ENCODE data around the gene BMF. TPM values are rescaled to one million over a fixed set of nuclear protein-coding genes. Genes with fewer than 3 reads are reported as not detected.

Gene BMF
- total RNA-seq, 1 experiment from 2014 or later = 13.2 TPM

GRCh38 chr15:40064231-40064894 lies 44.3 kb downstream of the BMF start:
- no peak overlapping the region for H3K27ac Mint-ChIP-seq
- Histone ChIP-seq H3K23me2 (ENCODE audit: insufficient read length, low read depth, low read length, poor library complexity, severe bottlenecking) (no peaks in the 10 kb centered on the region), H3K79me2 (ENCODE audit: insufficient read depth, low read length) (no peaks in the 10 kb centered on the region), H3K79me1 (ENCODE audit: insufficient read depth, low read depth, low read length, poor library complexity, severe bottlenecking) (no peaks in the 10 kb centered on the region), H3K56ac (ENCODE audit: insufficient read length, low read depth, low read length) (no peak overlapping the region), H2AFZ (ENCODE audit: low read length) (no peak overlapping the region), H3K27me3 (ENCODE audit: insufficient read depth, low read length) (no peaks in the 10 kb centered on the region), H4K20me1 (ENCODE audit: control insufficient read depth, insufficient read depth, insufficient read length) (no peaks in the 10 kb centered on the region), H3K27ac (ENCODE audit: insufficient read length, low read depth, low read length) (no peak overlapping the region), H3K4me2 (ENCODE audit: insufficient read depth, insufficient read length, low read length) (no peak overlapping the region), H3T11ph (ENCODE audit: low read length) (no peak overlapping the region), H3K23ac (ENCODE audit: insufficient read length, low read depth, low read length) (no peak overlapping the region), H2BK20ac (ENCODE audit: low read depth, low read length, poor library complexity, severe bottlenecking) (no peak overlapping the region), H2BK5ac (ENCODE audit: insufficient read length, low read length) (no peak overlapping the region), H2BK15ac (ENCODE audit: low read depth, low read length) (no peak overlapping the region), H2AK5ac (ENCODE audit: insufficient read length, low read length) (no peak overlapping the region), H2BK120ac (ENCODE audit: low read depth, low read length, poor library complexity, severe bottlenecking) (no peak overlapping the region), H3K18ac (ENCODE audit: insufficient read length, low read depth, low read length) (no peak overlapping the region), H3K4ac (ENCODE audit: low read depth, low read length) (no peak overlapping the region), H3K9me3 (ENCODE audit: control insufficient read depth, low read depth, low read length) (no peaks in the 10 kb centered on the region), H4K8ac (replicated peaks; ENCODE audit: insufficient read length, low read depth, low read length) (no peak overlapping the region), H4K91ac (ENCODE audit: insufficient read length, low read depth, low read length) (no peak overlapping the region), H4K5ac (ENCODE audit: insufficient read length, low read depth, low read length) (no peak overlapping the region), H3K9ac (ENCODE audit: extremely low read depth, insufficient read length, low read length) (no peak overlapping the region), H2BK12ac (ENCODE audit: insufficient read length, low read depth, low read length) (no peak overlapping the region), H3K4me1 (ENCODE audit: insufficient read depth, low read length) (peaks cover 9% of the 10 kb centered on the region; the same call in 1 of the 2 replicates), H3K14ac (ENCODE audit: insufficient read depth, low read length) (no peak overlapping the region; the same call in 1 of the 2 replicates)
- H3K4me3 Mint-ChIP-seq = no peak overlapping the region
- no peaks in the 10 kb centered on the region; the same call in 1 of the 2 replicates for H3K27me3 Mint-ChIP-seq (ENCODE audit: low read depth)
- H3K36me3 Mint-ChIP-seq (ENCODE audit: insufficient read depth in 1 of 3, low read depth in 3 of 3) = no peaks in the 10 kb centered on the region
- no CpG with 5 or more reads among the region's 8 CpGs for WGBS (ENCODE audit: extremely low coverage, insufficient read length, low lambda C conversion rate)
- H3K4me1 Mint-ChIP-seq = peaks cover 27 to 32% of the 10 kb centered on the region in 2 experiments
- no peak for DNase-seq
- H3K9me3 Mint-ChIP-seq = no peaks in the 10 kb centered on the region; a peak in 1 of 5 replicates
- TF ChIP-seq, protein P1, sequence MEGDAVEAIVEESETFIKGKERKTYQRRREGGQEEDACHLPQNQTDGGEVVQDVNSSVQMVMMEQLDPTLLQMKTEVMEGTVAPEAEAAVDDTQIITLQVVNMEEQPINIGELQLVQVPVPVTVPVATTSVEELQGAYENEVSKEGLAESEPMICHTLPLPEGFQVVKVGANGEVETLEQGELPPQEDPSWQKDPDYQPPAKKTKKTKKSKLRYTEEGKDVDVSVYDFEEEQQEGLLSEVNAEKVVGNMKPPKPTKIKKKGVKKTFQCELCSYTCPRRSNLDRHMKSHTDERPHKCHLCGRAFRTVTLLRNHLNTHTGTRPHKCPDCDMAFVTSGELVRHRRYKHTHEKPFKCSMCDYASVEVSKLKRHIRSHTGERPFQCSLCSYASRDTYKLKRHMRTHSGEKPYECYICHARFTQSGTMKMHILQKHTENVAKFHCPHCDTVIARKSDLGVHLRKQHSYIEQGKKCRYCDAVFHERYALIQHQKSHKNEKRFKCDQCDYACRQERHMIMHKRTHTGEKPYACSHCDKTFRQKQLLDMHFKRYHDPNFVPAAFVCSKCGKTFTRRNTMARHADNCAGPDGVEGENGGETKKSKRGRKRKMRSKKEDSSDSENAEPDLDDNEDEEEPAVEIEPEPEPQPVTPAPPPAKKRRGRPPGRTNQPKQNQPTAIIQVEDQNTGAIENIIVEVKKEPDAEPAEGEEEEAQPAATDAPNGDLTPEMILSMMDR (conservative IDR thresholded peaks at IDR 0.05) = no peak

All from H9 (cell line).